ENCODE results near the gene GIGYF2.

The GIGYF2 gene

GRCh38 chr2:232802091-232802490 is 105.0 kb downstream of the GIGYF2 start:
- no peak overlapping the region for H3K9ac ChIP-seq (ENCODE audit: low read length in 2 of 2)
- no peaks in the 10 kb centered on the region for H3K27me3 ChIP-seq (ENCODE audit: control insufficient read depth in 1 of 2, insufficient read depth in 2 of 2, low read length in 2 of 2)
- peaks cover 0 to 4% of the 10 kb centered on the region in 2 donors for H3K9me3 ChIP-seq (ENCODE audit: control insufficient read depth in 2 of 2, low read length in 2 of 2)
- H3K27ac ChIP-seq (ENCODE audit: low read length), result no peak overlapping the region
- no peak overlapping the region for H3K4me3 ChIP-seq (ENCODE audit: low read length in 2 of 2)
- peaks cover 9 to 13% of the 10 kb centered on the region in 2 donors for H3K36me3 ChIP-seq (ENCODE audit: control insufficient read depth in 2 of 2, insufficient read depth in 2 of 2, low read length in 2 of 2)
- H3K4me1 ChIP-seq (ENCODE audit: control insufficient read depth, insufficient read depth, low read length), result no peaks in the 10 kb centered on the region

DNA sequence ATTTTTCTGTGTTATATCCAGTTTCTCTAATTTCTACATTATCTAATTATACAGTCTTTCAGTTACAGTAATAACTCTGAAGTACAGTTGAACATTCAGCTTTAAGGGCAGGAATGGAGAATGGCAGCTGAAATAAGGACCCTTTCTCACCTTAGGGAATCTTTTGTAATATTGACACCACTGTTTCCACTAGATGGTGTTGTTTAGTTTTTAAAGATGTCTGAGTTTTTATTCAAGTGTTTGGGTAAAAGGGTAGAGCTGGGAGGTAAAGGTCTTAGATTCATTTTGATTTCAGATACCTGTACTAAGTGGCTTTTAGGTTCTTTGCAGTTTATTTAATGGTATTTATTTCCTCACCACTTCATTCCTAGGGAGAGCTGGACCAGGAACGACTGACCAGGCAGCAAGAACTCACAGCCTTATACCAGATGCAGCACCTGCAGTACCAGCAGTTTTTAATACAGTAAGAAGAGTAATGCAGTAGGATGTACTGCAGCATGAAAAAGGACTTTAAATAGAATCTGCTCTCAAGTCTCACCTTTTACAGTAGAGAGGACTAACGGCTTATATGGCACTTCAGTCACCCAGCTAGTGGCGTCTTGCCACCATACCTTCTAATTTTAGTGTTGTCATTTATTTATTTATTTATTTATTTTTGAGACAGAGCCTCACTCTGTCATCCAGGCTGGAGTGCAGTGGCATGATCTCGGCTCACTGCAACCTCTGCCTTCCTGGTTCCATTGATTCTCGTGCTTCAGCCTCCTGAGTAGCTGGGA is 112.4 kb downstream of the GIGYF2 start:
- Histone ChIP-seq H3K9ac (ENCODE audit: low read length in 2 of 2) (no peak overlapping the region), H3K36me3 (ENCODE audit: control insufficient read depth in 2 of 2, insufficient read depth in 2 of 2, low read length in 2 of 2) (peaks cover 34 to 45% of the 10 kb centered on the region in 2 donors), H3K27ac (ENCODE audit: low read length) (no peak overlapping the region), H3K27me3 (ENCODE audit: control insufficient read depth in 1 of 2, insufficient read depth in 2 of 2, low read length in 2 of 2) (no peaks in the 10 kb centered on the region), H3K4me1 (ENCODE audit: control insufficient read depth, insufficient read depth, low read length) (no peaks in the 10 kb centered on the region), H3K9me3 (ENCODE audit: control insufficient read depth in 2 of 2, low read length in 2 of 2) (no peaks in the 10 kb centered on the region), H3K4me3 (ENCODE audit: low read length in 2 of 2) (no peak overlapping the region)

- H3K4me1 ChIP-seq (ENCODE audit: control insufficient read depth, insufficient read depth, low read length), result peaks cover 5% of the 10 kb centered on the region
- peaks cover 34 to 45% of the 10 kb centered on the region in 2 donors for H3K36me3 ChIP-seq (ENCODE audit: control insufficient read depth in 2 of 2, insufficient read depth in 2 of 2, low read length in 2 of 2)
- H3K27ac ChIP-seq (ENCODE audit: low read length), result no peak overlapping the region
- no peaks in the 10 kb centered on the region for H3K9me3 ChIP-seq (ENCODE audit: control insufficient read depth in 2 of 2, low read length in 2 of 2)
- no peak overlapping the region for H3K9ac ChIP-seq (ENCODE audit: low read length in 2 of 2)
- no peak overlapping the region for H3K4me3 ChIP-seq (ENCODE audit: low read length in 2 of 2)
- H3K27me3 ChIP-seq (ENCODE audit: control insufficient read depth in 1 of 2, insufficient read depth in 2 of 2, low read length in 2 of 2), result no peaks in the 10 kb centered on the region
Measured at GRCh38 chr2:232810444-232810843, 113.3 kb downstream of the GIGYF2 start.

DNA sequence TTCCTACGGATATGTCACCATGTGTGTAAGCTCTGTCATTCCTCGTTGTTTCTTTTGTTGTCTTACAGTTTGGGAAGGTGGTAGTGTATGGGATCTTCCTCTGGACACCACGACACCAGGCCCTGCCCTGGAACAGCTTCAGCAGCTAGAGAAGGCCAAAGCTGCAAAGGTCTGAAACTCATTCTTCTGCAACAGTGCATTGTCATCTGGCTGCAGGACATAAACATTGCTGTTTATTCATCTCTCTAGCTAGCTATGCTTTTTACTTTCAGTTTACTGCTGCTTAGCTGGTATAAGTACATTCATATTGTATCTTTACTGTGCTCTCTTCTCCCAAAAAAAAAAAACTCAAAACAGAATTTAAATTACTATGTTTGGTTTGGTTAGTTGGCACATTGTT is 118.4 kb downstream of the GIGYF2 start:
- H3K27me3 ChIP-seq (ENCODE audit: control insufficient read depth in 1 of 2, insufficient read depth in 2 of 2, low read length in 2 of 2), result no peaks in the 10 kb centered on the region
- no peak overlapping the region for H3K27ac ChIP-seq (ENCODE audit: low read length)
- H3K4me1 ChIP-seq (ENCODE audit: control insufficient read depth, insufficient read depth, low read length), result peaks cover 5% of the 10 kb centered on the region
- H3K9ac ChIP-seq (ENCODE audit: low read length in 2 of 2), result no peak overlapping the region
- H3K36me3 ChIP-seq (ENCODE audit: control insufficient read depth in 2 of 2, insufficient read depth in 2 of 2, low read length in 2 of 2), result peaks cover 21 to 41% of the 10 kb centered on the region in 2 donors
- H3K4me3 ChIP-seq (ENCODE audit: low read length in 2 of 2), result no peak overlapping the region
- no peaks in the 10 kb centered on the region for H3K9me3 ChIP-seq (ENCODE audit: control insufficient read depth in 2 of 2, low read length in 2 of 2)

- Histone ChIP-seq H3K27ac (ENCODE audit: low read length) (no peak overlapping the region), H3K4me1 (ENCODE audit: control insufficient read depth, insufficient read depth, low read length) (peaks cover 5% of the 10 kb centered on the region), H3K9ac (ENCODE audit: low read length in 2 of 2) (no peak overlapping the region), H3K4me3 (ENCODE audit: low read length in 2 of 2) (no peak overlapping the region), H3K9me3 (ENCODE audit: control insufficient read depth in 2 of 2, low read length in 2 of 2) (no peaks in the 10 kb centered on the region), H3K36me3 (ENCODE audit: control insufficient read depth in 2 of 2, insufficient read depth in 2 of 2, low read length in 2 of 2) (peaks cover 19 to 39% of the 10 kb centered on the region in 2 donors), H3K27me3 (ENCODE audit: control insufficient read depth in 1 of 2, insufficient read depth in 2 of 2, low read length in 2 of 2) (no peaks in the 10 kb centered on the region)
Measured at GRCh38 chr2:232816657-232817056, 119.5 kb downstream of the GIGYF2 start.

DNA sequence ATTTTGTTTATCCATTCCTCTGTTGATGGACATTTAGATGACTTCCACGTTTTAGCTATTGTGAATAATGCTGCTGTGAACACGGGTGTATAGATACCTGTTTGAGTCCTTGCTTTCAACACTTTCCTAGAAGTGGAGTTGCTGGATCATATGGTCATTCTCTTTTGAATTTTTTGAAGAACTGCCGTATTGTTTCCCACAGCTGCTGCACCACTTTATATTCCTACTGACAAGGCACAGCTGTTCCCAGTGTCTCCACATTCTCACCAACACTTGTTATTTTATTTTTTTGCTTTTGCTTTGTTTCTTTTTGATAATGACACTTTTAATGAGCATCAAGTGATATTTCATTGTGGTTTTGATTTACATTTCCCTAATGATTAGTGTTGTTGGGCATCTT is 120.6 kb downstream of the GIGYF2 start:
- H3K36me3 ChIP-seq (ENCODE audit: control insufficient read depth in 2 of 2, insufficient read depth in 2 of 2, low read length in 2 of 2), result peaks cover 20 to 32% of the 10 kb centered on the region in 2 donors
- H3K9ac ChIP-seq (ENCODE audit: low read length in 2 of 2), result no peak overlapping the region
- H3K4me3 ChIP-seq (ENCODE audit: low read length in 2 of 2), result no peak overlapping the region
- H3K27me3 ChIP-seq (ENCODE audit: control insufficient read depth in 1 of 2, insufficient read depth in 2 of 2, low read length in 2 of 2), result no peaks in the 10 kb centered on the region
- peaks cover 5% of the 10 kb centered on the region for H3K4me1 ChIP-seq (ENCODE audit: control insufficient read depth, insufficient read depth, low read length)
- no peaks in the 10 kb centered on the region for H3K9me3 ChIP-seq (ENCODE audit: control insufficient read depth in 2 of 2, low read length in 2 of 2)
- H3K27ac ChIP-seq (ENCODE audit: low read length), result no peak overlapping the region

- Histone ChIP-seq H3K27me3 (ENCODE audit: control insufficient read depth in 1 of 2, insufficient read depth in 2 of 2, low read length in 2 of 2) (no peaks in the 10 kb centered on the region), H3K9ac (ENCODE audit: low read length in 2 of 2) (no peak overlapping the region), H3K4me3 (ENCODE audit: low read length in 2 of 2) (no peak overlapping the region), H3K27ac (ENCODE audit: low read length) (no peak overlapping the region), H3K4me1 (ENCODE audit: control insufficient read depth, insufficient read depth, low read length) (no peaks in the 10 kb centered on the region), H3K36me3 (ENCODE audit: control insufficient read depth in 2 of 2, insufficient read depth in 2 of 2, low read length in 2 of 2) (peaks cover 22 to 29% of the 10 kb centered on the region in 2 donors), H3K9me3 (ENCODE audit: control insufficient read depth in 2 of 2, low read length in 2 of 2) (no peaks in the 10 kb centered on the region)
Measured at GRCh38 chr2:232829988-232830387, 132.9 kb downstream of the GIGYF2 start.

DNA sequence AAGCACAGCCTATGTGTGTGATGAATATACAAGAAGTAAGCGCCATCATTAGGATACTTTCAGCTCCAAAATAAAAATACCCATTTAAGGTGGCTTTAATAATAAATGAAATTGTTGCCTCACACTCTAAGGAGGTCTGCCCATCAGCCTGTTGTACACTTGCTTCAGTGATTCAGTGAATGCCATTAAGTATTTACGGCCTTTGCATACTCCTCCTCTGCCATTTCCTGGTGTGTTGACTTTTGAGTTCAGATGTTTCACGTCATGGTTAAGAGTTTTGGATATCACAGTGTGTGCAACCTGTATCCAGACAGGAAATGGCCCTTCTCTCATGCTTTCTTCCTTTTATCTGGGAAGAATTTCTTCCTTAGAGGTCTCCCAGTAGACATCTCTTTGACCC is 134.4 kb downstream of the GIGYF2 start:
- no peaks in the 10 kb centered on the region for H3K27me3 ChIP-seq (ENCODE audit: control insufficient read depth in 1 of 2, insufficient read depth in 2 of 2, low read length in 2 of 2)
- H3K36me3 ChIP-seq (ENCODE audit: control insufficient read depth in 2 of 2, insufficient read depth in 2 of 2, low read length in 2 of 2), result peaks cover 20 to 29% of the 10 kb centered on the region in 2 donors
- H3K4me1 ChIP-seq (ENCODE audit: control insufficient read depth, insufficient read depth, low read length), result peaks cover 3% of the 10 kb centered on the region
- H3K9me3 ChIP-seq (ENCODE audit: control insufficient read depth in 2 of 2, low read length in 2 of 2), result no peaks in the 10 kb centered on the region
- no peak overlapping the region for H3K27ac ChIP-seq (ENCODE audit: low read length)
- no peak overlapping the region for H3K4me3 ChIP-seq (ENCODE audit: low read length in 2 of 2)
- H3K9ac ChIP-seq (ENCODE audit: low read length in 2 of 2), result no peak overlapping the region

DNA sequence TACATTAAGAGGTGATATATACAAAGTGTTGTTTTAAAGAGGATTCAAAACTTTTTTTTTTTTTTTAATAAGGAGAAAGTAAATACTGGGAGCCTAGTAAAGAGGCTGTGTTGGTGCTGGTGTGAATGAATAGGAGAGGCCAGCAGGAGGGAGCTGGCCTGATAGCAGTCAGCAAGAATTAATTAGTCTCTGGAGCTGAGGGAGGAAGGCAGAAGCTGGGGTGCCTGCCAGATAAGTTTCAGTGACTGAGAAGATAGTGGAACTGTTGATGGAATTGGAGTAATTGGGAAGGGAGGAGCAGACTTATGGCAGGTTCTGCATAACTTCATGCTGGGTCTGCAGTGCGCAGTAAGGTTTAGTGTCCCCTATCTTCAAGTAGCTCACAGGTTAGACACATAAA is 136.7 kb downstream of the GIGYF2 start:
- Histone ChIP-seq H3K9ac (ENCODE audit: low read length in 2 of 2) (no peak overlapping the region), H3K9me3 (ENCODE audit: control insufficient read depth in 2 of 2, low read length in 2 of 2) (no peaks in the 10 kb centered on the region), H3K36me3 (ENCODE audit: control insufficient read depth in 2 of 2, insufficient read depth in 2 of 2, low read length in 2 of 2) (peaks cover 20 to 29% of the 10 kb centered on the region in 2 donors), H3K27ac (ENCODE audit: low read length) (no peak overlapping the region), H3K4me3 (ENCODE audit: low read length in 2 of 2) (no peak overlapping the region), H3K4me1 (ENCODE audit: control insufficient read depth, insufficient read depth, low read length) (peaks cover 3% of the 10 kb centered on the region), H3K27me3 (ENCODE audit: control insufficient read depth in 1 of 2, insufficient read depth in 2 of 2, low read length in 2 of 2) (no peaks in the 10 kb centered on the region)

DNA sequence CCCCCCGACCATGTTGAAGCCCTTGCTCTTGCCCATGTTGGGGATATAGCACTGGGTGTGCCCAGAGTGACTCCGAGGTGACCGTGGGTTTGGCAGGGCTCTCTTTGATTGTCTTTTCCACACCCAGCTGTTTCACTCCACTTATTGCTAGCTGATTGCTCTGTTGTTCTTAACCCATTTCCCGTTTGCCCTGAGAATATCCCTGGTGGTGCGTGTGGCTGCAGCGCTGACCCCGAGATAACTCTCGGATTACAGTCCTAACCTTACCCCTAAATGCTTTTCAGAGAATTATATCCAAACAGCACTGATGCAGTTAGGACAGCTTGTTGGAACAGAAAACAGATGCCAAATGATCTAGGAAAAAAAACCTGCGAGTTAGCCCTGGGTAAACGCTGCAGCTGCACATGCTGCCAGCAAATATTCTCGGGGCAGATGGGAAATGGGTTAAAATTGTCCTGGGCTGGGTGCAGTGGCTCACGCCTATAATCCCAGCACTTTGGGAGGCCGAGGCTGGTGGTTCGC is 138.6 kb downstream of the GIGYF2 start:
- peaks cover 24% of the 10 kb centered on the region in 2 donors for H3K36me3 ChIP-seq (ENCODE audit: control insufficient read depth in 2 of 2, insufficient read depth in 2 of 2, low read length in 2 of 2)
- H3K27ac ChIP-seq (ENCODE audit: low read length), result no peak overlapping the region
- H3K9me3 ChIP-seq (ENCODE audit: control insufficient read depth in 2 of 2, low read length in 2 of 2), result no peaks in the 10 kb centered on the region
- H3K4me1 ChIP-seq (ENCODE audit: control insufficient read depth, insufficient read depth, low read length), result peaks cover 3% of the 10 kb centered on the region
- peak overlapping the region in 1 of 2 donors; percentile 23 for H3K4me3 ChIP-seq (ENCODE audit: low read length in 2 of 2)
- H3K9ac ChIP-seq (ENCODE audit: low read length in 2 of 2), result no peak overlapping the region
- H3K27me3 ChIP-seq (ENCODE audit: control insufficient read depth in 1 of 2, insufficient read depth in 2 of 2, low read length in 2 of 2), result no peaks in the 10 kb centered on the region

DNA sequence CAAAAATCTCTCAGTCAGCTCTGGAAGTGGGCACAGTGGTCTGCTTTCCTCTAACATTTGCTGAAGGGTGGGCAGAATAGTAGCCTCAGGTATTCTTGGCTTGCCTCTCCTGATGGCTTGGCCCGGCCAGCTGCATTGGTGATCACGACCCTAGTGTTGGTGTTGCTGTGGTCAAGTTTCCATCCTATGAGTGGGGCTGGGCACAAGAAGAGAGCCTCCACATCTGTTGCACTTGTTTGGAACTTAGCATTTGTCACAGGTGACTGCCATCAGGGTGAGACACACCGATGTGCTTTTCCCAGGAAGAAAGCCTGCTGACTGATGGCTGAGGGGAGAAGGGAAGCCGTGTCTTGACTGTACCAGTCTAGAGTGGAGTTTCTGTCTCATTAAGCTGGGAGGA is 139.8 kb downstream of the GIGYF2 start:
- H3K36me3 ChIP-seq (ENCODE audit: control insufficient read depth in 2 of 2, insufficient read depth in 2 of 2, low read length in 2 of 2), result peaks cover 17% of the 10 kb centered on the region in 2 donors
- no peaks in the 10 kb centered on the region for H3K27me3 ChIP-seq (ENCODE audit: control insufficient read depth in 1 of 2, insufficient read depth in 2 of 2, low read length in 2 of 2)
- no peak overlapping the region for H3K4me3 ChIP-seq (ENCODE audit: low read length in 2 of 2)
- H3K9ac ChIP-seq (ENCODE audit: low read length in 2 of 2), result no peak overlapping the region
- no peak overlapping the region for H3K27ac ChIP-seq (ENCODE audit: low read length)
- peaks cover 3% of the 10 kb centered on the region for H3K4me1 ChIP-seq (ENCODE audit: control insufficient read depth, insufficient read depth, low read length)
- no peaks in the 10 kb centered on the region for H3K9me3 ChIP-seq (ENCODE audit: control insufficient read depth in 2 of 2, low read length in 2 of 2)

Measured in stomach smooth muscle (tissue), 2 donors.